HG02884 (cell line): Measurements from ENCODE around the gene MAP2K3.
"Not testable (repeated sequence)": the region's sequence is repeated elsewhere in the genome, so short reads cannot be mapped to it uniquely, and the experiment has no call there.

Experiments
- ATAC-seq: cut with Tn5 transposase; IDR thresholded peaks from one replicate; pipeline ENCODE4 v1.9.1; 2021; ENCODE audit warnings: mild to moderate bottlenecking, moderate library complexity; ENCODE audit not compliant: unreplicated experiment

Gene MAP2K3

DNA sequence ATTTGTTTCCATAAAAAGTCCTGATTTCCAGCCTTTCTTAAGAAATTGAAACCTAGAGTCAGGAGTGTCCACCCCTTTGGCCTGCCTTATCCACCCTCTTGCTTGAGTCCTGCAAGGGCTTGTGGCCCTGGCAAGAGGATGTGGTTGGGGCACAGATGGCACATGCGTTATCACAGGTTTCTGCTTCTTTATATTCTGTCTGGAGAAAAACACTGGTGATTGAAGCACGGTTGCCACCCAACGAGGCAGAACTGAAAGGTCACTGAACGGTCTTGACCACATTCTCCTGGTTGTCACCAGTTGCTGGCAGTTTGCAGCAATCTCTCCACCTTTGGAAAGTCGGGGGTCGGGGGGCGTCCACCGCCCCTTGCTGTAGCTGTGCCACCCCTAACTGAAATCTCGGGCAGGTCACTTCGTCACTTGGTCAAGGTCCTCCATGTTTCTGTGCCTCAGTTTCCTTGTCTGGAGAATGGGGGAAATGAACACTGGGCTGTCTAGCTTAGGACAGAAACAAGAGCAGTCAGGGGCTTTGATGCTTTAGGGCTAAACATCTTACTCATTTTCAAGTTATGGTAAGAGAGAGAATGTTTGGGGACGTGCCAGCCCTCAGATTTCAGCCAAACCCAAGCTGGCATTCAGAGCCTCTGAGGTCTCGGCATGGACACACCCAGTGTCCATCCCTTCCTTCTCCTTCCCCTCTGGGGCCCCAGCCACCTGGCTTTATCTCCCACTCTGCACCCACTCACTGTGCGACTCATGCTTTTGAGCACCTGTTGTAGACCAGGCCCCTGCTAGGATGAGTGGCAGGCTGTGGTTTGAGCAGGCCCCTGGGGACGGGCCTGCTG is 63.8 kb downstream of the MAP2K3 start:
- ATAC-seq, result peak; percentile 46

- ATAC-seq, result not testable (repeated sequence)
These were observed 64.4 kb downstream of the MAP2K3 start for GRCh38 chr17:21348926-21349261.

- ATAC-seq, result not testable (repeated sequence)
These were observed 65.0 kb downstream of the MAP2K3 start for GRCh38 chr17:21349358-21350050.

- ATAC-seq, result not testable (repeated sequence)
These were observed 66.0 kb downstream of the MAP2K3 start for GRCh38 chr17:21350495-21350894.

GRCh38 chr17:21351366-21352065 is 67.0 kb downstream of the MAP2K3 start:
- ATAC-seq, result no peak

DNA sequence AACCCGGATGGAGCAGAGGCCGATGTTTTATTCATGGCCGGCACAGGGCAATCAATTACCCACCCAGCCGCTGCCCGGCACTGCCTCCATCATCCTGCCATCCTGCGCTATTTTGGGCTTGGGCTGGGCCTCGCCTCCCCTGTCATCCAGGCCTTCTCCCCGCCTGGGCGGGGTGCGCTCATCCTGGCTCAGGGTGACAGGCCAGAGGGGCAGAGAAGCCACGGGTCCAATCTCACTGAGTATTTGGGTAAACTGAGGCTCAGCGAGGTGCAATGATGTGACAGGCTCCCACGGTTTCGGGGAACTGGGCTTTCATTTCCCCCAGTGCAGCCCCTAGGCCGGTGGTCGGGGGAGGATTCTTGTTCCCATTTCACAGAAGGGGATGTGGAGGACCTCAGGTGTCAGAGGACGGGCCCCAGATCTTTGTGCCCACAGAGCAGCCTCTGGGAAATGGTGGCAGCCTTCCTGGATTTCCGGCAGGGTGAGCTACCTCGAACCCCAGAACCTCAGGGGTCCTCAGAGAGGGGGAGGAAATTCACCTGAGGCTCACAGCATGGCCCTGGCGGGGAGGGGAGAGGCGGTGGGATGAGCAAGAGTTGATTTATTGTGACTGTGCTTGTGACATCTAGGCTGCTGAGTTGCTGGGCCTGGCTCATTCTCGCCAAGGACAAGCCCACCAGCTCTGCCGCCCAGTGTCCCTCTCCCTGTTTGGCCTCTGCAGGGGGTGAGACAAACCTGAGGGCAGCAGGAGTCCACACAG is 67.9 kb downstream of the MAP2K3 start:
- no peak for ATAC-seq

DNA sequence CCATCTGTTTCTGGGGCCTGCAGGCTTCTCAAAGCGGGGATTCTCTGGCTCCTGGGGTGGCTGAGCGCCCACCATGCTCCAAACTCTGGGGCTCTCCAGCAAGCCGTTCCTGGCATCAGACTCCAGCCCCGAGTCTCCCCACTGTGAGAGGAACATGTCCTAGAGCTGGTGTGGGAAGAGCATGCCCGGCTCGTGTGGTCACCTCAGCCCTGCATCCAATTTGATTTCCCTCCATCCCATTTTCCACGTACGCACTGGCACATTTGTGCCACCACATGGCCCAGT is 68.4 kb downstream of the MAP2K3 start:
- ATAC-seq, result no peak

DNA sequence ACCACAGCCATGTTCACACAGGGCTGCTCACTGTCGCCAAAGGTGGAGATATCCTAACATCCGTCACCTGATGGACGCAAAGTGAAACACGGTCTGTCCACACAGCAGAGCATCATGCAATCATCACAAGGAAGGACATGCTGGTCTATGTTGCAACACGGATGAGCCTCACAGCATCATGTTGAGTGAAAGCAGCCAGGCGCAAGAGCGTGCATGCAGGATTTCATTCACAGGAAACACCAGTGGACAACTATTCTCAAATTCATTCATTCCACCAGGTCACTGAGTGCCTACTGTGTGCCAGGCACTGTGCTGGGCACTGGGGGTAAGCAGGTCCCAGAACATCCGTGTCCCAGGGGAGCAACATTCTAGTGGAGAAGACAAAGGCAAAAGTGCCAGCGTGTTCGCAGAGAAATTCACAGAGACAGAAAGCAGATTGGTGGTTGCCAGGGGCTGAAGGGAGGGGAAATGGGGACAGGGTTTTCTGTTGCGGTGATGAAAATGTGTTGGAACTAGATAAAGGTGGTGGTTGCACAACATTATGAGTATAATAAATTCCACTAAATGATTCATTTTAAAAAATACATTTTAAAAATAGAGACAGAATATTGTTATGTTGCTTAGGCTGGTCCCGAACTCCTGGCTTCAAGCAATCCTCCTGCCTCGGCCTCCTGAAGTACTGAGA is 69.0 kb downstream of the MAP2K3 start:
- ATAC-seq, result no peak

GRCh38 chr17:21354796-21355385 is 70.4 kb downstream of the MAP2K3 start:
- ATAC-seq, result no peak

- ATAC-seq, result no peak
These were observed 71.1 kb downstream of the MAP2K3 start for GRCh38 chr17:21355586-21355985.

GRCh38 chr17:21356537-21357127 is 72.1 kb downstream of the MAP2K3 start:
- no peak for ATAC-seq

DNA sequence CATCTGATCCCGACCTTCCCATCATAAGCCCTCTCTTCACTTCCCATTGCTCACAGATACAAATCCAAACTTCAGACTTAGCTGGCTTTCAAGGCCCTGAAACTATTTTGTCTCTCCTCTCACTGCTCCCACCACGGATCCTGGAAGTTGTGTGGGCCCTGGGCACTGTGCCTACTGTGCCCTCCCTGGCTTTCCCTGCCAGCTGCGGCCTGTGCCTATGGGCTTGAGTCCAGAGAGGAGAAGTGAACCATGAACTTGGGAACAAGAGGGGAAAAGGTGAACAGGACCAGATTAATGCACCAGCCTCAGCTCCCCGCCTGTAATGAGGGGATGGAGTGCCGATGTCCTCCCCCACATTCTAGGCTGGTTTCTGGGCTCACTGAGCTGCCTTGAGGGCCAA is 72.8 kb downstream of the MAP2K3 start:
- no peak for ATAC-seq

- ATAC-seq, result no peak
These were observed 73.5 kb downstream of the MAP2K3 start for GRCh38 chr17:21357696-21358656.

DNA sequence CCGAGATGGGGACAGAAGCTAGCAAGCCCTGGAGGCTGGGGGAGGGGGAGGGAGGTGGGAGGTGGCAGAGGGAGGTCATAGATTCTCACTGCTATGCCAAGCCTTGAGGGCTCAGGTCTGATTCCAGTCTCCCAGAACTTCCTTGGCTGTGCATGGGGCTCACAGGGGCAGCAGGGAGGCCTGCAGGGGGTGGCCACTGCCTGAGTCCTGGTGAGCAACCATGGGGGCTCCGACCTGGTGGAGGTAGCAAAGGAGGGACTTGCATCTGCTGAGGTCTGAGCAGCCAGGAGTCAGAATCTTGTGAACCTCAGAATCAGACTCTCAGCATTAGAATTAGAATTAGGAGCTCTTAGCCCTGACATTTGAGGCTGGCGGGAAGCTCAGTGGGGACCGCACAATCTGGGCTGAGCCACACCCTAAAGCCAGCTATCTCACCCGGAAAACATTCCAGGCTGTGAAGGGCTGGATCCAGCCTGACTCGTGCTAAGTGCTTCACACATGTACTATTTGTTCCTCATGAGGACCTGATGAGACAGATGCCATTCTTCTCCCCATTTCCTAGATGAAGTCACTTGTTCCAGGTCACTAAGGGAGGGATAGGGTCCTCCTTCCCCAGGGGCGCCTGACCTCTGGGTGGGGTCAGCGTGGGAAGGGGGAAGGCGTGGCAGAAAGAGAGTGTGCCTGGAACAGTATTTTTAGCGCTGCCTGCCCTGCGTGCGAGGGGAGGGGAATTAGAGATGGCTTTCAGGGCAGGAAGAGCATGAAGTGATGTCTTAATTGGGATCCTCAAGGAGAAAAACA is 74.4 kb downstream of the MAP2K3 start:
- no peak for ATAC-seq

DNA sequence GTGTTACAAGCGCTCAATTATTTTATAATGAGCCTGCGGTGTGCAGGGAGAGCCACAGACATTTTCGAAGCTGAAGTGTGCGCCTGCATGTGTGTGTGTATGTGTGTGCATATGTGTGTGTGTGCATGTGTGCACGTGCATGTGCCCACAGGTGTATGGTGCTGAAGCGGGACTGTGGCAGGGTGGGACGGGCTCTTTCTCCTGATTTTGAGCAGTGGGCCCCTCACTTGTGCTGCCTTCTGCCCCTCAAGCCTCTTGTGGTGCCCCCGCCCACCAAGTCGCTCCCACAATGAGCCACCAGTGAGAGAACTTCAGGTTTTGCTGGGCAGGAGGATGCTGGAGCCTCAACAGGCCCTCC is 75.0 kb downstream of the MAP2K3 start:
- ATAC-seq, result no peak

DNA sequence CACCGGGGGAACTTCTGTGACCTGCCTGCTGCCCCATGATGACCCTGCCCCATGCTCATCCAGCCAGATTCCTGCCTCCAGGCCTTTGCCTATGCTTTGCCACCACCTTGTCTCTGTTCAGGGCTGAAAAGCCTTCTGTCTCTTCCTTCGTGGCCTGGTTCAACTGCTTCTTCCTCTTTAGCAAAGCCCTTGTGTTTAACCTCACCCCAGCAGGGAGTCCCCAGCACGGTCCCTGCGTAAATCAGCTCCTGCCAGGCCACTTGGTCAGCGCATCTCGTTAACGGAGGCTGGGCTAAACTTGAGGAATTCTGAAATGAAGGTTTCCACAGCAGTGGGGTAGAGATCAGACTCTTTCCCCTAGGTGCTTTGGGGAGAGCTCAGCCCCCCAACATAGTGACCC is 75.5 kb downstream of the MAP2K3 start:
- ATAC-seq, result no peak

- ATAC-seq, result no peak
These were observed 76.7 kb downstream of the MAP2K3 start for GRCh38 chr17:21361020-21361809.
